Stomach (tissue), 9 donors: Measurements from ENCODE around the gene RNF11. TPM values are rescaled to one million over a fixed set of nuclear protein-coding genes. Genes with fewer than 3 reads are reported as not detected.

Source experiments
- DNase-seq, 2 donors: peaks; one replicate each; pipeline versions ENCODE4 v3.0.0 to v3.0.0-alpha.2; 2013 to 2019
- H3K27ac ChIP-seq, 5 donors: fragments of 200-600 bp in 4 of 5; sonication (generic) in 4 of 5; one replicate each; pipeline ENCODE4 v1.5.1; 2013 to 2019; ENCODE audit warnings: mild to moderate bottlenecking in 1 of 5, moderate library complexity in 1 of 5
- H3K27me3 ChIP-seq, 3 donors: fragments of 200-600 bp; sonication (generic); one replicate each; pipeline ENCODE4 v1.5.1; 2017 to 2019; ENCODE audit warnings: mixed run types in 1 of 3
- H3K36me3 ChIP-seq, 4 donors: fragments of 200-600 bp; sonication (generic); 1 replicate in 3 of 4; 2 replicates in 1 of 4; pipeline ENCODE4 v1.5.1; 2016 to 2019
- H3K4me1 ChIP-seq, 4 donors: fragments of 200-600 bp; sonication (generic); one replicate each; pipeline ENCODE4 v1.5.1; 2016 to 2019
- H3K4me3 ChIP-seq, 4 donors: fragments of 200-600 bp; sonication (generic) in 3 of 4; one replicate each; pipeline ENCODE4 v1.5.1; 2016 to 2019; ENCODE audit warnings: mild to moderate bottlenecking in 1 of 4
- H3K9me3 ChIP-seq, 4 donors: fragments of 200-600 bp; sonication (generic); one replicate each; pipeline ENCODE4 v1.5.1; 2016 to 2019
- EP300 ChIP-seq: sonication (generic); formaldehyde crosslinking; IDR thresholded peaks from one replicate; pipeline ENCODE4 v1.6.1; 2017; ENCODE audit warnings: antibody characterized with exemption
- POLR2A ChIP-seq, 4 donors: fragments of 450-650 bp; IDR thresholded peaks; one replicate each; pipeline ENCODE4 v1.6.1; 2016; ENCODE audit warnings: antibody characterized with exemption in 4 of 4, control low read depth in 2 of 4, mild to moderate bottlenecking in 1 of 4, moderate library complexity in 1 of 4
- POLR2AphosphoS5 ChIP-seq, 3 donors: sonication (generic); formaldehyde crosslinking; IDR thresholded peaks; one replicate each; pipeline ENCODE4 v1.6.1; 2016; ENCODE audit warnings: antibody characterized with exemption in 3 of 3
- WGBS, 5 donors: extraction: QIAGEN DNeasy Blood & Tissue Kit in 3 of 5; methylation state at CpG; one replicate each; pipeline versions ENCODE4 v1.1.5 to v1.1.7; 2013 to 2018; 5-methylcytosine and 5-hydroxymethylcytosine counted together
- intact Hi-C: fragments of 100-400 bp; cut with DNase I; formaldehyde crosslinking; loops from one replicate; pipeline ENCODE4 v1.15.1; 2023; ENCODE audit warnings: low total_unique reads
- polyA plus RNA-seq, 3 donors: library from polyadenylated mRNA; stranded (reverse); fragments of 200-250 nt; gene quantifications; one replicate each; pipeline ENCODE4 v1.2.3, GENCODE V29; 2013
- total RNA-seq, 5 donors: library from RNA; depleted of rRNA; stranded (reverse); fragments of >200 nt; gene quantifications; one replicate each; pipeline versions ENCODE4 v1.1.0 to v1.2.3, GENCODE V29; 2014 to 2016
- TF ChIP-seq, protein P1 (sequence below), 7 experiments: fragments of 450-650 bp in 4 of 7; fragments of 200-600 bp in 3 of 7; sonication (generic) in 3 of 7; IDR thresholded peaks; one replicate each; pipeline ENCODE4 v1.5.1; 2016 to 2019; ENCODE audit warnings: antibody characterized with exemption in 7 of 7, control low read depth in 2 of 7, mild to moderate bottlenecking in 1 of 7
- donor health status: healthy with polysubstance abuse.
- donor health status: Bipolar disorder and iron deficiency.
- donor health status: healthy.

The RNF11 gene
- total and polyA plus RNA-seq, 8 donors: 34.6 to 120 (median 74.4) TPM

GRCh38 chr1:51287966-51288365 is 51.9 kb downstream of the RNF11 start:
- no peak for DNase-seq
- TF ChIP-seq, protein P1, sequence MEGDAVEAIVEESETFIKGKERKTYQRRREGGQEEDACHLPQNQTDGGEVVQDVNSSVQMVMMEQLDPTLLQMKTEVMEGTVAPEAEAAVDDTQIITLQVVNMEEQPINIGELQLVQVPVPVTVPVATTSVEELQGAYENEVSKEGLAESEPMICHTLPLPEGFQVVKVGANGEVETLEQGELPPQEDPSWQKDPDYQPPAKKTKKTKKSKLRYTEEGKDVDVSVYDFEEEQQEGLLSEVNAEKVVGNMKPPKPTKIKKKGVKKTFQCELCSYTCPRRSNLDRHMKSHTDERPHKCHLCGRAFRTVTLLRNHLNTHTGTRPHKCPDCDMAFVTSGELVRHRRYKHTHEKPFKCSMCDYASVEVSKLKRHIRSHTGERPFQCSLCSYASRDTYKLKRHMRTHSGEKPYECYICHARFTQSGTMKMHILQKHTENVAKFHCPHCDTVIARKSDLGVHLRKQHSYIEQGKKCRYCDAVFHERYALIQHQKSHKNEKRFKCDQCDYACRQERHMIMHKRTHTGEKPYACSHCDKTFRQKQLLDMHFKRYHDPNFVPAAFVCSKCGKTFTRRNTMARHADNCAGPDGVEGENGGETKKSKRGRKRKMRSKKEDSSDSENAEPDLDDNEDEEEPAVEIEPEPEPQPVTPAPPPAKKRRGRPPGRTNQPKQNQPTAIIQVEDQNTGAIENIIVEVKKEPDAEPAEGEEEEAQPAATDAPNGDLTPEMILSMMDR (IDR thresholded peaks at IDR 0.05): no peak
- TF ChIP-seq POLR2A (IDR thresholded peaks at IDR 0.05) (no peak), EP300 (no peak), POLR2AphosphoS5 (IDR thresholded peaks at IDR 0.05) (no peak)
- intact Hi-C loops: no loop called here
- H3K27me3 ChIP-seq: no peaks in the 10 kb centered on the region
- WGBS, 5 donors: 87 to 96% (median 95%) methylated on average over 8 of the region's 8 CpGs
- peaks cover 6 to 29% (median 17%) of the 10 kb centered on the region in 4 donors for H3K4me1 ChIP-seq
- no peak overlapping the region for H3K27ac ChIP-seq
- no peaks in the 10 kb centered on the region for H3K9me3 ChIP-seq
- peaks cover 0 to 42% (median 20%) of the 10 kb centered on the region in 4 donors for H3K36me3 ChIP-seq
- no peak overlapping the region for H3K4me3 ChIP-seq

DNA sequence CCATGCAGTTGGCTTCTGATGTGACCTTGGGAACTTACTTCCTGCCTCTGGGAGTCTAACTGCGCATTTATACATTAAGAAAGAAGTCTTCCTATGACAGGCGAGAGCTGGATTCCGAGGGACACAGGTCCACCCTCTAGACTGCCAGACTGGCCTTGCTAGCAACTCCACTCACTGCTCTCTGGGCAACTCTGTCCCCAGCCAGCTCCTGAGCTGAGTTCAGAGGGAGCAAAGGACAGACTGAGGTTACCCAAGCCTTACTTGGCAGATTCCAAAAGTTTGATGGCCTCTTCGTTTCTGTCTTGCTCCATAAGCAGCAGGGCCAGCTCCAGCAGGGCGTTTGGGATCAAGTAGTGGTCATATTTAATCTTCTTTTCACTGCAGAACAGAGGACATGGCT is 52.5 kb downstream of the RNF11 start:
- 82 to 96% (median 91%) methylated on average over 5 of the region's 5 CpGs for WGBS, 5 donors
- intact Hi-C loops: no loop called here
- H3K27me3 ChIP-seq: no peaks in the 10 kb centered on the region
- H3K27ac ChIP-seq: no peak overlapping the region
- no peaks in the 10 kb centered on the region for H3K9me3 ChIP-seq
- DNase-seq: peak in 1 of 2 donors; percentile 4
- TF ChIP-seq POLR2A (IDR thresholded peaks at IDR 0.05): no peak
- TF ChIP-seq POLR2AphosphoS5 (IDR thresholded peaks at IDR 0.05): no peak
- no peak for TF ChIP-seq EP300
- TF ChIP-seq, protein P1 (IDR thresholded peaks at IDR 0.05): no peak
- H3K4me1 ChIP-seq: peaks cover 6 to 23% (median 13%) of the 10 kb centered on the region in 4 donors
- H3K36me3 ChIP-seq: peaks cover 0 to 42% (median 20%) of the 10 kb centered on the region in 4 donors
- H3K4me3 ChIP-seq: no peak overlapping the region

GRCh38 chr1:51289676-51290488 is 53.8 kb downstream of the RNF11 start:
- H3K27me3 ChIP-seq: no peaks in the 10 kb centered on the region
- intact Hi-C loops: no loop called here
- H3K27ac ChIP-seq: no peak overlapping the region
- no peak for TF ChIP-seq POLR2A (IDR thresholded peaks at IDR 0.05)
- TF ChIP-seq POLR2AphosphoS5 (IDR thresholded peaks at IDR 0.05): no peak
- no peak for TF ChIP-seq EP300
- TF ChIP-seq, protein P1 (IDR thresholded peaks at IDR 0.05): no peak
- no peak overlapping the region for H3K4me3 ChIP-seq
- WGBS, 5 donors: 78 to 93% (median 88%) methylated on average over 8 of the region's 8 CpGs
- no peaks in the 10 kb centered on the region for H3K9me3 ChIP-seq
- peaks cover 0 to 11% (median 4%) of the 10 kb centered on the region in 4 donors for H3K4me1 ChIP-seq
- DNase-seq: peak in 1 of 2 donors; percentile 5
- peaks cover 0 to 42% (median 20%) of the 10 kb centered on the region in 4 donors for H3K36me3 ChIP-seq

DNA sequence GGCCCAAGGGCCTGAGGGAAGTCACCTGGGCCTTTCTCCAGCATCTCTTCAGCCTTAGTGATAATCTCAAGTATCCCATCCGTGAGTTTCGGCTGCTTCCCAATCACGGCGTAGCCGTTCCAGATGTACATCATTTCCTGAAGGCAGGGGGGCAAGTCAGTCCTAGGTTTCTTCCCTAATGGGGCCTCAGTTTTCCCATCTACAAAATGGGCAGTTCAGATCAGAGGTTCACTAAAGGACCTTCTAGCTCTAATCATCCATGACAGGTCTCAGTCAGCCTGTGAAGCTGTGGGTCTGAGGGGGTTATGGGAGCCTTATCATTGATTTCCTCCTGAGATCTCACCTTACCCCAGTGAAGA is 54.4 kb downstream of the RNF11 start:
- DNase-seq: peak in 1 of 2 donors; percentile 1
- no peak overlapping the region for H3K4me3 ChIP-seq
- no peaks in the 10 kb centered on the region for H3K9me3 ChIP-seq
- peaks cover 0 to 42% (median 20%) of the 10 kb centered on the region in 4 donors for H3K36me3 ChIP-seq
- intact Hi-C loops: no loop called here
- no peaks in the 10 kb centered on the region for H3K27me3 ChIP-seq
- WGBS, 5 donors: 86 to 96% (median 96%) methylated on average over 5 of the region's 5 CpGs
- TF ChIP-seq, protein P1 (IDR thresholded peaks at IDR 0.05): no peak
- TF ChIP-seq POLR2AphosphoS5 (IDR thresholded peaks at IDR 0.05): no peak
- TF ChIP-seq EP300: no peak
- TF ChIP-seq POLR2A (IDR thresholded peaks at IDR 0.05): no peak
- H3K4me1 ChIP-seq: peaks cover 0 to 5% (median 0%) of the 10 kb centered on the region in 4 donors
- H3K27ac ChIP-seq: no peak overlapping the region
